IMR-90 (cell line): Measurements from ENCODE around the gene DCN. TPM values are rescaled to one million over a fixed set of nuclear protein-coding genes. Genes with fewer than 3 reads are reported as not detected.

ENCODE experiments used
- ATAC-seq: fragments of 200-7000 bp; cut with Tn5 transposase; 2 replicates; pipeline ENCODE4 v1.9.1; 2020; ENCODE audit warnings: low read depth, mild to moderate bottlenecking, moderate library complexity
- BruUV-seq: library from RNA; stranded (reverse); fragments of 400-500 nt; replicated peaks from 2 replicates; lab custom pipeline; 2021; lab: Mats Ljungman, UMichigan
- CTCF ChIA-PET: fragments of 300-600 bp; formaldehyde crosslinking; extraction: SDS; loops from one replicate; lab custom pipeline; 2021; ENCODE audit warnings: antibody characterized with exemption; lab: Yijun Ruan, JAX
- POLR2A ChIA-PET: fragments of 300-600 bp; sonication (Branson Sonifier 250); formaldehyde crosslinking; loops from one replicate; lab custom pipeline; 2022; ENCODE audit warnings: antibody characterized with exemption; ENCODE audit not compliant: unreplicated experiment; lab: Charles Lee
- DNase-seq: peaks from one replicate; pipeline ENCODE4 v3.0.0; 2013
- H2AFZ ChIP-seq: replicated peaks from 2 replicates; pipeline ENCODE3; 2013; ENCODE audit warnings: low read length, mild to moderate bottlenecking; ENCODE audit not compliant: poor library complexity
- H2AK5ac ChIP-seq: 2 replicates; pipeline ENCODE4 v1.6.1; 2013; ENCODE audit warnings: low read depth, low read length, inconsistent platforms
- H2AK9ac ChIP-seq: replicated peaks from 2 replicates; pipeline ENCODE3; 2013; ENCODE audit warnings: mild to moderate bottlenecking, low read depth, low read length, moderate library complexity; ENCODE audit not compliant: poor library complexity
- H2BK120ac ChIP-seq: 2 replicates; pipeline ENCODE4 v1.6.1; 2013; ENCODE audit warnings: low read depth, low read length, inconsistent platforms
- H2BK15ac ChIP-seq: 3 replicates; pipeline ENCODE4 v1.6.1; 2013; ENCODE audit warnings: low read depth, low read length, inconsistent platforms
- H2BK20ac ChIP-seq: 2 replicates; pipeline ENCODE4 v1.6.1; 2013; ENCODE audit warnings: low read depth, mild to moderate bottlenecking, inconsistent platforms, low read length, moderate library complexity
- H2BK5ac ChIP-seq: 2 replicates; pipeline ENCODE4 v1.6.1; 2013; ENCODE audit warnings: mild to moderate bottlenecking, low read depth, low read length, inconsistent platforms; ENCODE audit not compliant: poor library complexity, severe bottlenecking
- H3K14ac ChIP-seq: replicated peaks from 2 replicates; pipeline ENCODE4 v1.6.1; 2013; ENCODE audit warnings: low read depth, low read length, inconsistent platforms
- H3K18ac ChIP-seq: 2 replicates; pipeline ENCODE4 v1.6.1; 2013; ENCODE audit warnings: low read depth, low read length, control low read depth
- H3K23ac ChIP-seq: 2 replicates; pipeline ENCODE4 v1.6.1; 2013; ENCODE audit warnings: low read depth, low read length, inconsistent platforms
- H3K27ac ChIP-seq: 2 replicates; pipeline ENCODE4 v1.5.1; 2013; ENCODE audit warnings: mild to moderate bottlenecking, control low read depth, low read length; ENCODE audit not compliant: insufficient read depth
- H3K27me3 ChIP-seq: 2 replicates; pipeline ENCODE4 v1.6.1; 2013; ENCODE audit warnings: low read length; ENCODE audit not compliant: control insufficient read depth, insufficient read depth
- H3K36me3 ChIP-seq: 2 replicates; pipeline ENCODE4 v1.6.1; 2013; ENCODE audit warnings: low read length, mixed read lengths; ENCODE audit not compliant: control insufficient read depth, insufficient read depth
- H3K4ac ChIP-seq: 2 replicates; pipeline ENCODE4 v1.6.1; 2013; ENCODE audit warnings: low read depth, low read length, inconsistent platforms
- H3K4me1 ChIP-seq: 2 replicates; pipeline ENCODE4 v1.6.1; 2013; ENCODE audit warnings: low read length, mixed read lengths; ENCODE audit not compliant: control insufficient read depth, insufficient read depth
- H3K4me2 ChIP-seq: 2 replicates; pipeline ENCODE4 v1.6.1; 2013; ENCODE audit warnings: low read depth, mild to moderate bottlenecking, control low read depth, low read length, moderate library complexity
- H3K4me3 ChIP-seq: 2 replicates; pipeline ENCODE4 v1.5.1; 2013; ENCODE audit warnings: low read depth, mild to moderate bottlenecking, control low read depth, low read length, moderate library complexity; ENCODE audit not compliant: insufficient read depth
- H3K56ac ChIP-seq: 2 replicates; pipeline ENCODE4 v1.6.1; 2013; ENCODE audit warnings: low read length, inconsistent platforms; ENCODE audit not compliant: insufficient read depth; ENCODE audit errors: extremely low read depth
- H3K79me1 ChIP-seq, 2 experiments: 2 replicates each; pipeline ENCODE4 v1.6.1; 2013; ENCODE audit warnings: low read length in 2 of 2, inconsistent platforms in 1 of 2, low read depth in 1 of 2
- H3K9ac ChIP-seq: 2 replicates; pipeline ENCODE4 v1.6.1; 2013; ENCODE audit warnings: low read depth, low read length, control low read depth
- H3K9me1 ChIP-seq: 2 replicates; pipeline ENCODE4 v1.6.1; 2013; ENCODE audit warnings: low read length, inconsistent platforms; ENCODE audit not compliant: insufficient read depth
- H3K9me3 ChIP-seq: 2 replicates; pipeline ENCODE4 v1.6.1; 2013; ENCODE audit warnings: low read length; ENCODE audit not compliant: control insufficient read depth, insufficient read depth
- H4K20me1 ChIP-seq: 2 replicates; pipeline ENCODE4 v1.6.1; 2013; ENCODE audit warnings: low read length, inconsistent platforms; ENCODE audit not compliant: insufficient read depth
- H4K5ac ChIP-seq: 2 replicates; pipeline ENCODE4 v1.6.1; 2013; ENCODE audit warnings: mild to moderate bottlenecking, low read depth, low read length, control low read depth
- H4K8ac ChIP-seq, 2 experiments: 2 replicates each; pipeline ENCODE4 v1.6.1; 2013; ENCODE audit warnings: low read depth in 2 of 2, low read length in 2 of 2, control low read depth in 1 of 2, inconsistent platforms in 1 of 2
- H4K91ac ChIP-seq: 2 replicates; pipeline ENCODE4 v1.6.1; 2013; ENCODE audit warnings: low read depth, low read length, inconsistent platforms; ENCODE audit not compliant: insufficient read depth
- BHLHE40 ChIP-seq: fragments of 150-350 bp; IDR thresholded peaks from 2 replicates; pipeline ENCODE4 v1.6.1; 2016; ENCODE audit warnings: mild to moderate bottlenecking, low read depth, low read length
- CEBPB ChIP-seq: IDR thresholded peaks from 2 replicates; pipeline ENCODE4 v1.6.1; 2012; ENCODE audit warnings: low read depth, low read length, improper control_type of control experiment
- CHD1 ChIP-seq: IDR thresholded peaks from 2 replicates; pipeline ENCODE4 v1.6.1; 2012; ENCODE audit warnings: low read depth, low read length, improper control_type of control experiment
- FOS ChIP-seq: fragments of 150-350 bp; IDR thresholded peaks from 2 replicates; pipeline ENCODE4 v1.6.1; 2016; ENCODE audit warnings: low read depth, low read length
- MAFK ChIP-seq: IDR thresholded peaks from 2 replicates; pipeline ENCODE4 v1.6.1; 2012; ENCODE audit warnings: low read depth, low read length, improper control_type of control experiment
- MAZ ChIP-seq: IDR thresholded peaks from 2 replicates; pipeline ENCODE4 v1.6.1; 2012; ENCODE audit warnings: low read depth, mild to moderate bottlenecking, low read length, improper control_type of control experiment, moderate library complexity, borderline replicate concordance
- MXI1 ChIP-seq: IDR thresholded peaks from 2 replicates; pipeline ENCODE4 v1.6.1; 2012; ENCODE audit warnings: low read depth, mild to moderate bottlenecking, low read length, moderate library complexity, borderline replicate concordance
- NFE2L2 ChIP-seq: fragments of 150-350 bp; IDR thresholded peaks from 2 replicates; pipeline ENCODE4 v1.6.1; 2016; ENCODE audit warnings: low read depth, mild to moderate bottlenecking, low read length
- POLR2A ChIP-seq: IDR thresholded peaks from 2 replicates; pipeline ENCODE4 v1.6.1; 2012; ENCODE audit warnings: mild to moderate bottlenecking, low read depth, low read length
- RCOR1 ChIP-seq: IDR thresholded peaks from 2 replicates; pipeline ENCODE4 v1.6.1; 2012; ENCODE audit warnings: mild to moderate bottlenecking, low read length, improper control_type of control experiment; ENCODE audit not compliant: insufficient replicate concordance
- RFX5 ChIP-seq: IDR thresholded peaks from 2 replicates; pipeline ENCODE4 v1.8.0; 2012; ENCODE audit warnings: low read depth, mild to moderate bottlenecking, low read length, moderate library complexity
- SMC3 ChIP-seq: fragments of 150-350 bp; IDR thresholded peaks from 2 replicates; pipeline ENCODE4 v1.6.1; 2016; ENCODE audit warnings: low read depth, mild to moderate bottlenecking, antibody characterized with exemption, low read length, moderate library complexity
- WGBS, 2 experiments: methylation state at CpG; one replicate each; pipeline versions ENCODE4 v1.1.5 to v1.1.7; 2013; ENCODE audit warnings: missing lambda C conversion rate in 2 of 2; ENCODE audit not compliant: insufficient read length in 1 of 2; ENCODE audit errors: extremely low coverage in 2 of 2; 5-methylcytosine and 5-hydroxymethylcytosine counted together
- dilution Hi-C: fragments of 300-500 bp; cut with HindIII; formaldehyde crosslinking; loops from one replicate; pipeline ENCODE4 v1.14.3; 2018; ENCODE audit warnings: low sequenced_read_pairs; ENCODE audit not compliant: unreplicated experiment
- in situ Hi-C: fragments of 300-500 bp; cut with MboI; formaldehyde crosslinking; loops from 3 replicates; pipeline ENCODE4 v1.14.3; 2019; ENCODE audit warnings: low sequenced_read_pairs, inconsistent platforms, mixed read lengths
- intact Hi-C: fragments of 100-400 bp; cut with micrococcal nuclease; formaldehyde crosslinking; loops from 2 replicates; pipeline ENCODE4 v1.10.0; 2022
- polyA plus RNA-seq, 3 experiments: library from polyadenylated mRNA; depleted of rRNA; stranded (reverse); fragments of >200 nt; gene quantifications; 2 replicates each; pipeline ENCODE4 v1.2.3, GENCODE V29; 2012; ENCODE audit warnings: low replicate concordance in 1 of 3
- total RNA-seq: library from RNA; depleted of rRNA; stranded (reverse); fragments of >200 nt; gene quantifications from 2 replicates; pipeline ENCODE4 v1.2.3, GENCODE V29; 2012
- TF ChIP-seq, protein P1 (sequence below): conservative IDR thresholded peaks from 2 replicates; pipeline ENCODE4 v1.5.1; 2012; ENCODE audit warnings: mild to moderate bottlenecking, low read depth, low read length, improper control_type of control experiment
- TF ChIP-seq, protein P2 (sequence below): fragments of 150-350 bp; IDR thresholded peaks from 2 replicates; pipeline ENCODE4 v1.6.1; 2016; ENCODE audit warnings: low read depth, mild to moderate bottlenecking, low read length, moderate library complexity, borderline replicate concordance
- TF ChIP-seq, protein P3 (sequence below): fragments of 150-350 bp; IDR thresholded peaks from 2 replicates; pipeline ENCODE4 v1.6.1; 2017; ENCODE audit warnings: mild to moderate bottlenecking, antibody characterized with exemption, low read length, low read depth

DCN gene
- total and polyA plus RNA-seq, 2 of the 4 experiments (the other 2 are of a cell fraction), result 241 to 965 TPM

DNA sequence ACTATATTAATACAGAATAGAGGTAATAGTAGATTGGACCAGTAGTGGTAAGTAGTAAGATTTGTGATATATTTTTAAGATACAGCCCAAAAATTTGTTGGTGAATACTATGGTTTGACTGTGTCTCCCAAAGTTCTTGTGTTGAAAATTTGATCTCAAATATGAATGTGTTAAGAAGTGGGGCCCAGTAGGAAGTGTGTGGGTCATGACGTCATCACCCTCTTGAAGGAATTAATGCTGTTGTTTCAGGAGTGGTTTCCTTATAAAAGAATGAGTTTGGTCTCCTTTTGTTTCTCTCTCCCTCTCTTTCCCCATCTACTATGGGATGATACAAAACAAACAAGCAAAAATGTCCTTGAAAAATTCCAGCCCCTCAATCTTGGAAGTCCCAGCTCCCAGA lies 87.7 kb downstream of the DCN start:
- no peak for DNase-seq
- Histone ChIP-seq H2AK9ac (no peak overlapping the region), H4K8ac (no peak overlapping the region), H3K9me3 (no peaks in the 10 kb centered on the region; the same call in 1 of the 2 replicates), H2BK20ac (no peak overlapping the region), H3K4me3 (no peak overlapping the region), H3K56ac (no peak overlapping the region), H2BK120ac (no peak overlapping the region), H4K5ac (no peak overlapping the region), H3K27me3 (no peaks in the 10 kb centered on the region), H3K79me1 (no peaks in the 10 kb centered on the region), H3K18ac (peak overlapping the region; percentile 19; the same call in 1 of the 2 replicates), H2BK15ac (no peak overlapping the region), H3K23ac (no peak overlapping the region), H2BK5ac (no peak overlapping the region), H3K9me1 (no peaks in the 10 kb centered on the region), H3K27ac (no peak overlapping the region), H2AK5ac (no peak overlapping the region), H3K36me3 (no peaks in the 10 kb centered on the region), H2AFZ (no peak overlapping the region), H3K14ac (no peak overlapping the region), H3K4me1 (peaks cover 4% of the 10 kb centered on the region), H4K91ac (no peak overlapping the region), H4K20me1 (no peaks in the 10 kb centered on the region), H3K4me2 (no peak overlapping the region), H3K9ac (no peak overlapping the region), H3K4ac (no peak overlapping the region)
- intact Hi-C loops, result loop anchor here (5.0 kb wide), 1 partner anchor 53 kb away; no protein-coding TSS in a partner anchor
- BruUV-seq, result no TSS peak
- in situ Hi-C loops, result no loop called here
- CTCF ChIA-PET, result no interaction called here
- dilution Hi-C loops, result no loop called here
- no peak for ATAC-seq
- POLR2A ChIA-PET, result no interaction called here
- no CpG with 5 or more reads among the region's 1 CpG for WGBS, 2 experiments
- TF ChIP-seq CEBPB (no peak), POLR2A (no peak), SMC3 (no peak), MAFK (no peak), FOS (no peak), NFE2L2 (no peak), CHD1 (no peak), RFX5 (no peak), BHLHE40 (no peak), RCOR1 (no peak), MAZ (no peak), MXI1 (no peak)
- TF ChIP-seq, protein P1, sequence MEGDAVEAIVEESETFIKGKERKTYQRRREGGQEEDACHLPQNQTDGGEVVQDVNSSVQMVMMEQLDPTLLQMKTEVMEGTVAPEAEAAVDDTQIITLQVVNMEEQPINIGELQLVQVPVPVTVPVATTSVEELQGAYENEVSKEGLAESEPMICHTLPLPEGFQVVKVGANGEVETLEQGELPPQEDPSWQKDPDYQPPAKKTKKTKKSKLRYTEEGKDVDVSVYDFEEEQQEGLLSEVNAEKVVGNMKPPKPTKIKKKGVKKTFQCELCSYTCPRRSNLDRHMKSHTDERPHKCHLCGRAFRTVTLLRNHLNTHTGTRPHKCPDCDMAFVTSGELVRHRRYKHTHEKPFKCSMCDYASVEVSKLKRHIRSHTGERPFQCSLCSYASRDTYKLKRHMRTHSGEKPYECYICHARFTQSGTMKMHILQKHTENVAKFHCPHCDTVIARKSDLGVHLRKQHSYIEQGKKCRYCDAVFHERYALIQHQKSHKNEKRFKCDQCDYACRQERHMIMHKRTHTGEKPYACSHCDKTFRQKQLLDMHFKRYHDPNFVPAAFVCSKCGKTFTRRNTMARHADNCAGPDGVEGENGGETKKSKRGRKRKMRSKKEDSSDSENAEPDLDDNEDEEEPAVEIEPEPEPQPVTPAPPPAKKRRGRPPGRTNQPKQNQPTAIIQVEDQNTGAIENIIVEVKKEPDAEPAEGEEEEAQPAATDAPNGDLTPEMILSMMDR, result no peak
- TF ChIP-seq, protein P2, sequence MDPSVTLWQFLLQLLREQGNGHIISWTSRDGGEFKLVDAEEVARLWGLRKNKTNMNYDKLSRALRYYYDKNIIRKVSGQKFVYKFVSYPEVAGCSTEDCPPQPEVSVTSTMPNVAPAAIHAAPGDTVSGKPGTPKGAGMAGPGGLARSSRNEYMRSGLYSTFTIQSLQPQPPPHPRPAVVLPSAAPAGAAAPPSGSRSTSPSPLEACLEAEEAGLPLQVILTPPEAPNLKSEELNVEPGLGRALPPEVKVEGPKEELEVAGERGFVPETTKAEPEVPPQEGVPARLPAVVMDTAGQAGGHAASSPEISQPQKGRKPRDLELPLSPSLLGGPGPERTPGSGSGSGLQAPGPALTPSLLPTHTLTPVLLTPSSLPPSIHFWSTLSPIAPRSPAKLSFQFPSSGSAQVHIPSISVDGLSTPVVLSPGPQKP, result no peak
- TF ChIP-seq, protein P3, sequence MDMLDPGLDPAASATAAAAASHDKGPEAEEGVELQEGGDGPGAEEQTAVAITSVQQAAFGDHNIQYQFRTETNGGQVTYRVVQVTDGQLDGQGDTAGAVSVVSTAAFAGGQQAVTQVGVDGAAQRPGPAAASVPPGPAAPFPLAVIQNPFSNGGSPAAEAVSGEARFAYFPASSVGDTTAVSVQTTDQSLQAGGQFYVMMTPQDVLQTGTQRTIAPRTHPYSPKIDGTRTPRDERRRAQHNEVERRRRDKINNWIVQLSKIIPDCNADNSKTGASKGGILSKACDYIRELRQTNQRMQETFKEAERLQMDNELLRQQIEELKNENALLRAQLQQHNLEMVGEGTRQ, result no peak
